Progenitor cell of endocrine pancreas (in vitro differentiated cells): Measurements from ENCODE around the gene BNIP3. TPM values are rescaled to one million over a fixed set of nuclear protein-coding genes. Genes with fewer than 3 reads are reported as not detected.

ENCODE experiments used
- DNase-seq: peaks from one replicate; pipeline ENCODE4 v3.0.0; 2021; ENCODE audit warnings: low spot score; ENCODE audit not compliant: unreplicated experiment
- H3K27ac Mint-ChIP-seq: 2 replicates; pipeline ENCODE4 v1.8.0; 2021; ENCODE audit warnings: mild to moderate bottlenecking, moderate library complexity, mixed read lengths
- H3K27me3 Mint-ChIP-seq: 2 replicates; pipeline ENCODE4 v1.8.0; 2021; ENCODE audit warnings: mixed read lengths
- H3K36me3 Mint-ChIP-seq: 2 replicates; pipeline ENCODE4 v1.8.0; 2022; ENCODE audit warnings: mixed read lengths; ENCODE audit not compliant: insufficient read depth
- H3K4me1 Mint-ChIP-seq: 2 replicates; pipeline ENCODE4 v1.8.0; 2021; ENCODE audit warnings: low read depth, mixed read lengths
- H3K4me3 Mint-ChIP-seq: 2 replicates; pipeline ENCODE4 v1.8.0; 2021; ENCODE audit warnings: low read depth, mild to moderate bottlenecking, moderate library complexity, mixed read lengths
- H3K9me3 Mint-ChIP-seq: 2 replicates; pipeline ENCODE4 v1.8.0; 2021; ENCODE audit warnings: low read depth, mixed read lengths
- long read RNA-seq: library from polyadenylated mRNA; unstranded; transcript quantifications from one replicate; pipeline ENCODE4 v2.0.0, GENCODE V29; 2020
- total RNA-seq: library from RNA; stranded (reverse); gene quantifications from 2 replicates; pipeline ENCODE4 v1.2.1, GENCODE V29; 2021
- TF ChIP-seq, protein P1 (sequence below): fragments of 200-600 bp; sonication (generic); IDR thresholded peaks from one replicate; pipeline ENCODE4 v1.5.0; 2021; ENCODE audit warnings: antibody characterized with exemption, mild to moderate bottlenecking; ENCODE audit not compliant: unreplicated experiment

The BNIP3 gene
- total RNA-seq = 28.5 and 32.4 TPM in 2 replicates
- long read RNA-seq, transcript BNIP3-201 (6 exons, 2,861 nt) = major isoform, 210 of 233 reads
- long read RNA-seq, partial matches to known transcripts = 4 of 233 reads
- long read RNA-seq, other reads (novel, unspliced or antisense) = 12 of 233 reads

DNA sequence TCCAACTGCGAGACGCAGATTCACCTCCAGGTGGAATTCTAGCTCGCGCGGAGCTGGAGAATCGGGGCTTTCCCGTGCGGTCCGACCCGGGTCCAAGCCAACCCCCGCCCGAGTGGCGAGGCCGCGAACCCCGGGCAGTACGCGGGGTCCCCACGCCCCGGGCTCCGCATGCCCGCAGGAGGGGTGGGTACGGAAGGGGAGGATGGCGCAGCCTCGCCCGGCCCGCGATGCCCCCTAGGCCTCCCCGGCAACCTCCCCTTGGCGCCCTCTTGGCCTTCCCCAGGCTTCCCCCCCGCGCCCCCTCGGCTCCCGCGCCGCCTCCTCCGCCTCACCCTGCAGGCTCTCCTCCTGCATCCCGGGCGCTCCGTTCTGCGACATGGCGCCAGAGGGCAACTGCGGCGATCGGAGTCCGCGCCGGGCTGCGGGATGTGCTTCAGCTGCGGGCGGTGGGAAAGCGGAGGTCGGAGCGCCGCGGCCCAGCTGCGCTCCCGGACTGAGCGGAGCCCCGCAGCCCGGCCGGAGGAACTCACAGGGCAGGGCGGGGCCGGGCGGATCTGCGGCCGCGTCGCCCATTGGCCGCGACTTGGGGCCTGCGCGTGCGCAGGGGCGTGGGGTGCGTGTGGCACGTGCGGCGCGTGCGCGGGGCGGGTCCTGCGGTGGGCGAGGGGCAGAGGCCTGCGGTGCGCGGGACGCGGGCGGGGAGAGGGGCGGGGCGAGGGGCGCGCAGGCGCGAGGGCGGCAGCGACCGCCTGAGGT, at the start of gene BNIP3:
Gene BNIP3, minus strand, starts transcription at position 495 of the 756 bp plus-strand sequence. Its CDS starts 117 bp downstream, at position 378.
- H3K27me3 Mint-ChIP-seq = peaks cover 16% of the 10 kb centered on the region

DNA sequence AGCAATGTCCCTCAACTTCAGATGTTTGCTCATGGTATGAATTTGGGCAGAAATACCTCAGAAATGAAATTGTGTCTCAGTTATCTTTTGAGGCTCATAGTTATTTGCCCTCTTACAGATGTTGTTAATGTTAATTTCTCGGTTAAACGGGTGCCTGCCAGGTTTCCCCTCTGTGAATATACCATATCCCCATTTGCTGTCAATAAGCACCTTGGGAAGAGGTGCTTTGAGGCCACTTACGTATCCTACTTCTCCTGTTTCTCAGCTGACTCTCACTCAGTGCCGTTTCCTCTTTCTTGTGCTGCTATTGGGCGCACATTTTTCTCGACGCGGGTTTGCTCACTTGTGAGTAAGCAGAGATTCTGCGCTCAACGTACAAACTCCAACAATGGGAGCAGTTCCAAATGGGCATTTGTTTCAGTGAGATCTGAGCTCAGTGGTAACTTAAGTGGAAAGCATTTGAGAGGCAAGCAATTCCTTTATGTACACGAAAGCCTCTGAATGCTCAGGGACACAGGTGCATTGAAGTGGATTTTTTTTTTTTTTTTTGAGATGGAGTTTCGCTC, 49.3 kb upstream of the BNIP3 start:
- TF ChIP-seq, protein P1, sequence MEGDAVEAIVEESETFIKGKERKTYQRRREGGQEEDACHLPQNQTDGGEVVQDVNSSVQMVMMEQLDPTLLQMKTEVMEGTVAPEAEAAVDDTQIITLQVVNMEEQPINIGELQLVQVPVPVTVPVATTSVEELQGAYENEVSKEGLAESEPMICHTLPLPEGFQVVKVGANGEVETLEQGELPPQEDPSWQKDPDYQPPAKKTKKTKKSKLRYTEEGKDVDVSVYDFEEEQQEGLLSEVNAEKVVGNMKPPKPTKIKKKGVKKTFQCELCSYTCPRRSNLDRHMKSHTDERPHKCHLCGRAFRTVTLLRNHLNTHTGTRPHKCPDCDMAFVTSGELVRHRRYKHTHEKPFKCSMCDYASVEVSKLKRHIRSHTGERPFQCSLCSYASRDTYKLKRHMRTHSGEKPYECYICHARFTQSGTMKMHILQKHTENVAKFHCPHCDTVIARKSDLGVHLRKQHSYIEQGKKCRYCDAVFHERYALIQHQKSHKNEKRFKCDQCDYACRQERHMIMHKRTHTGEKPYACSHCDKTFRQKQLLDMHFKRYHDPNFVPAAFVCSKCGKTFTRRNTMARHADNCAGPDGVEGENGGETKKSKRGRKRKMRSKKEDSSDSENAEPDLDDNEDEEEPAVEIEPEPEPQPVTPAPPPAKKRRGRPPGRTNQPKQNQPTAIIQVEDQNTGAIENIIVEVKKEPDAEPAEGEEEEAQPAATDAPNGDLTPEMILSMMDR = no peak
- Mint-ChIP-seq H3K27me3 (peaks cover 64% of the 10 kb centered on the region), H3K4me3 (no peak overlapping the region), H3K36me3 (no peaks in the 10 kb centered on the region), H3K4me1 (no peaks in the 10 kb centered on the region), H3K27ac (no peak overlapping the region), H3K9me3 (no peaks in the 10 kb centered on the region)
- DNase-seq = no peak

More for the DNA sequence above, at the start of gene BNIP3:
- H3K4me3 Mint-ChIP-seq = peak within 1 kb of the TSS; percentile 84
- TF ChIP-seq, protein P1 = peak; percentile 39
- peaks cover 1% of the 10 kb centered on the region for H3K36me3 Mint-ChIP-seq
- peaks cover 4% of the 10 kb centered on the region for H3K9me3 Mint-ChIP-seq
- H3K27ac Mint-ChIP-seq = peak within 1 kb of the TSS; percentile 88
- peaks cover 28% of the 10 kb centered on the region for H3K4me1 Mint-ChIP-seq
- peak; percentile 97 for DNase-seq

DNA sequence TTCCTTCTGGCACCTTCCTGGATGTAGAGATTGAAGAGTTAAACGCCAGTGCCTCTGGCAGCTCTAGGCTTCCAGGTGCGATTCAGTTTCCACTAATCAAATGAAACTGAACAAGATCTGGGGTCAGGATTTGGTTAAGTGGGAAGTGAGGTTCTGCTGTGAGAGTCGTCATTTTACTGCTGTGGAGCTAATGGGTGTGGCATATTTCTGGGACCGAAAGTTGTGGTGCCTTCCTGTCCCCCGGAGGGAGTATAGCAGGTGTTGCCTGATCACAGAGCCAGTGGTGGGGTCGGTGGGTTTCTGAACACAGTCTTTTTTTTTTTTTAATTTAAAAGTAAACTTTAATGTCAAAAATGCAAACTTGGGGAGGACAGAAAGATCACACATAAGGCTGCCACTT, 47.0 kb upstream of the BNIP3 start:
- H3K9me3 Mint-ChIP-seq = no peaks in the 10 kb centered on the region
- TF ChIP-seq, protein P1 = no peak
- H3K36me3 Mint-ChIP-seq = no peaks in the 10 kb centered on the region
- no peak for DNase-seq
- H3K27ac Mint-ChIP-seq = no peak overlapping the region
- no peaks in the 10 kb centered on the region for H3K4me1 Mint-ChIP-seq
- no peak overlapping the region for H3K4me3 Mint-ChIP-seq
- H3K27me3 Mint-ChIP-seq = peaks cover 58% of the 10 kb centered on the region

DNA sequence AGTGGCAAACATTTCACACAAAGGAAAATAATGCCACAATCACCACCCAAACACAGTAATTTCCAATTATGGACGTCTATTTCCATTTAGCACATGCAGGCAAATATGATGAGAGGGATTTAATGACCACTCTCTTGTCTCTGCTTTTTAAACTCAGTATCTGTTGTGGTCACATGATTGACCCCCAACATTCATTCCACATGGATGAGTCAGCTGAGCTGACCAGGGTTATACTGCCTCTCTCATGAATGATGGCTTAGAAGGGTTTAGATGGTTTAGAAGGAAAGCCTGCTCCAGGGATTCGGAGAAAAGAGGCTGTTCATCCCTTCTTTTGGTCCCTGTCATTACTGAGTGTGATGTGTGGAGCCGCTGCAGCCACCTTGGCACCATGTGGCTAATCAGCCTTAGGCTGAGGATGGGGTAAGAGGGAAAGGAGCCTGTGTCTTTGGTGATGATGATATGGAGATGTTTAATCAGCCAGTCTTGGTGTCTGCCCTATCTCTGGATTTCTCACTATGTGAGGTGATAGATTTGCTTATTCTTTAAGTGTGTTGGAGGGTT, 45.8 kb upstream of the BNIP3 start:
- Mint-ChIP-seq H3K4me1 (no peaks in the 10 kb centered on the region), H3K27ac (no peak overlapping the region), H3K9me3 (no peaks in the 10 kb centered on the region), H3K27me3 (peaks cover 57% of the 10 kb centered on the region), H3K36me3 (no peaks in the 10 kb centered on the region), H3K4me3 (no peak overlapping the region)
- TF ChIP-seq, protein P1 = no peak
- DNase-seq = no peak

GRCh38 chr10:132023092-132023811, 41.5 kb upstream of the BNIP3 start:
- Mint-ChIP-seq H3K27me3 (peaks cover 46% of the 10 kb centered on the region), H3K27ac (no peak overlapping the region)

More at GRCh38 chr10:132023092-132023811, 41.5 kb upstream of the BNIP3 start:
- H3K36me3 Mint-ChIP-seq = no peaks in the 10 kb centered on the region
- no peaks in the 10 kb centered on the region for H3K9me3 Mint-ChIP-seq
- DNase-seq = peak; percentile 63
- no peak overlapping the region for H3K4me3 Mint-ChIP-seq
- H3K4me1 Mint-ChIP-seq = no peaks in the 10 kb centered on the region
- TF ChIP-seq, protein P1 = peak; percentile 85
